HG03097 (cell line): ENCODE data around the gene DLG2.

ENCODE experiments used
- ATAC-seq: cut with Tn5 transposase; IDR thresholded peaks from one replicate; pipeline ENCODE4 v1.9.1; 2021; ENCODE audit not compliant: unreplicated experiment, low FRiP score

The DLG2 gene

DNA sequence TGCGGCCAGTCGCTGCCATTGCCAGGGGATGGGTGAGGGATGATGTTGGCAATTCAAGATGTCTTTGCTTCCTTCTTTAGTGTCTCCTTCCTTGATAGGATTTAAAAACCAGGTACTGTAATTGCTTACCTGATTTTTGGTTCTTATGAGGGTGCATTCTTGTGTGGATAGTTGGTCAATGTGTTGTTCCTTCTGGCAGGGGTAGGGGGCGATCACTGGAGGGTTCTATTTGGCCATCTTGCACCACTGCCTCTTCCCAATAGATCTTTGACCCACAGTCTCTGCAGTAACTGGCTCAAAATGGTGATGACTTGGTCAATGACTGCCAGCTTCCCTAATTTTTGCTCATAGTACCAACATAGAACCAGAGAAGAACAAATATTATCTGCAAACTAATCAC lies 680.1 kb downstream of the DLG2 start:
- ATAC-seq, result no peak

DNA sequence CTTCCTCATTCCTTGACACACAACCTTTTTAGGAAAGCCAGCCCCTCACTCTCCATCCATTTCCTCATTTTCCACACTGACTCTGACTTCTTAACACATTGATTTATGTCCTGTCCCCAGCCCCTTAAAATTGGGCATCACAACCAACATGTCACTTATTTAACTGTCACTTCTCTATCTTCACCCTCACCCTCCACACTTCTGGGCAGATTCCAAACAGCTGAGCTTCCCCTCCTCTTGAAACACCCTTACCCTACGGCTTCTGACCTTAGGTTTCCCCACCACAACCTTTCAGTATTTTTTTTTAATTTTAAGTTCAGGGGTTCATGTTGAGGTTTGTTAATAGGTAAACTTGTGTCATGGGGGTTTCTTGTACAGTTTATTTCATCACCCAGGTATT lies 696.3 kb downstream of the DLG2 start:
- ATAC-seq, result no peak

DNA sequence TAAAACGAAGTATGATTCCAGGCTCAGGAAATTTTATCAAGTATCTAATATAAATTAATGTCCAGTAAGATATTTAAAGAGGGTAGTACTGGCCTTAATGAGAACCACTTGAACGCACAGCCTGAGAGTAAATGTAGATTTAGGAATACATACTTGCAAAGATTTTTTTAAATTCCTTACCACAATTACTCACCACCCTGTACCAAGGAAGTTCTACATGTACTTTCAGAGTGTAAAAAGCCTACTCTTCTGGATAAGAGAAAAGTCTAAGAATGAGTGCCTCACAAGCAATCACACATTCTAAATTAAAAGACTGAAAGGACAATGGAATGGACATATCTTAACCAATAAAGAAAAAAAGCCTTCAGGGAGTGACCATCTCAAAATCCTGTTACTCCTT lies 697.4 kb downstream of the DLG2 start:
- no peak for ATAC-seq

DNA sequence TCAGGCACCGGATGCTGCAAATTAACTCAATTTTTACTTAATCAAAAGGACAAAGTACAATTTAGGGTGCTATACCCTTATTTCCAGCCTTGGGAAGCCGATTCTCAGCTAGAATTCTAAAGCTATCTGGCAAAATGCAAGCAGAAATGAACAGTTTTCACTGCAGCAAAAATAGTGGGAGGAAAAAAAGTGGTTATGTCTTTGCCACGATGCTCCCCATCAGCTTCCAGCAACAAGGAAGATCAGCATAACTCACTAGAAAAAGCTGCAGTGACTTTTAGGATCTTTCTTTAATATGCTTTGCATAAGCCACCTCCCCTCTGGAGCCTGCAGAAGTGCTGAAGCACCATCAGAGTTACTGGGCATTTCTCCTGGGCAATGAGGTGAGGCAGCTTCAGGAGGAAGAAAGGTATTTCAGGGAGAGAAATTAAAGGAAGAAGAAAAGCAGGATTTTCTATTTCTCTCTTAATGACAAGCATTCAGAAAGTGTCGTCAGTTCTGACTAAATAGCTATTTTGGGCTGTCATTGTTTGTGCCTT lies 702.9 kb downstream of the DLG2 start:
- ATAC-seq, result no peak

DNA sequence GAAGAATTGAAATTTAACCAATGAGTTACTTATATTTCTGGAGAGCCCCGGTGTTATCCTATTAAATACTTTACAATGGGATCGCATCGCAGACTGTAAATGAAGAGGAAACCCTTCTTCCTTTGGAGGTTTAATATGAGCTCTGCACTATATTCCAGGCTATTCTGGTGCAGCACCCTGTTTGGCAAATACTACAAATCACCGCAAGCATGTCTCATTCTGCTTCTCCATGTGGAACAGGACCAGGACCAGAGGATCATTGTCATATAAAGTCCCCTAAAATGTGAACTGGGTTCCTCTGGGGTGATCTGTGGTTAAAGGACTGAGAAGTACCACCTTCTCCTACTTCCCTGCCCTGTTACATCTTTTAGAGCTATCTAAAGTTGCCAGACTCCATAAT lies 703.7 kb downstream of the DLG2 start:
- ATAC-seq, result no peak

GRCh38 chr11:84922836-84923235 lies 704.3 kb downstream of the DLG2 start:
- ATAC-seq, result no peak

DNA sequence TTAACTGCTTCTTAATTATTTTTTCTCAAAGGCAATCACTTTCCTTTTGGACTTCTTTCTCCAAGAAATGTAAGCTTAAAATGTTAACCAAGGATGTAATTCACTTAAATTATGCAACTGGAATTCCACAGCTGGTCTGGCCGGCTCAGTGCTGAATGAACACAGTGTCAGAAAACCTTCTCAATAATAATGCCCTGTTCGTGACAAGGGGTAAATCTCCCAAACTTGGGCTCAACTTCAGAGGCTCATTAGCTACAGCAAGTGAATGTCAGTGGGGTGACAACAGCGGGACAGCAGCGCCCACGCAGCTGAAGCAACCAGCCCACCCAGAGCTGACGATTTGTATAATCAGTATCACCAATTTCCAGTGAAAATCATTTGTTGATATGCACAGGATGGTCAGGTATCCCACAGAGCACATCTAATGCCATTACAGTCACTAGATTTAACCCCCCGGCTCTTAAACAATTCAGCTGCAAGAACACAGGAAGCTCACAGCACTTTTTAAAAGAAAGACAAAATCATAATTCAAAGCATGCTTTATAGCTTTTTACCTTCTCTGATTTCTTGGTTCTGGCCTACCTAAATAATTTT lies 704.8 kb downstream of the DLG2 start:
- ATAC-seq, result no peak

DNA sequence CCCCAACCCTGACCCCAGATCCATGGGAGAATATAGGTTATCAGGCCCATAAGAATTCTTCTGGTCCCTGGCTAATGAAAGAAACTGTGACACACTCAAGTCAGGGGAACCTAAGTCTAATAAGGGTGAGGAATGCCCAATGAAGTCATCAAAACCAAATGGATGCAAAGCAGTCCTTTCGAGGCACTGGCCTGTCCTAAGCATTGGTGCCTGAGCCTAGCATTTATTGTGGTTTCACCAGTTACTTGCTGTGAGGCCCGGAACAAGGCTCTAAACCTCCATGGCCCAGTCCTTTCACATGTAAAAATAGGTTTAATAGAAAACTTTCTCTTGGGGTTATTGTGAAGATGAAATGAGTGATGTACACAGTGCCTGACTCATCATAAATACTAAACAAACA lies 712.6 kb downstream of the DLG2 start:
- no peak for ATAC-seq

DNA sequence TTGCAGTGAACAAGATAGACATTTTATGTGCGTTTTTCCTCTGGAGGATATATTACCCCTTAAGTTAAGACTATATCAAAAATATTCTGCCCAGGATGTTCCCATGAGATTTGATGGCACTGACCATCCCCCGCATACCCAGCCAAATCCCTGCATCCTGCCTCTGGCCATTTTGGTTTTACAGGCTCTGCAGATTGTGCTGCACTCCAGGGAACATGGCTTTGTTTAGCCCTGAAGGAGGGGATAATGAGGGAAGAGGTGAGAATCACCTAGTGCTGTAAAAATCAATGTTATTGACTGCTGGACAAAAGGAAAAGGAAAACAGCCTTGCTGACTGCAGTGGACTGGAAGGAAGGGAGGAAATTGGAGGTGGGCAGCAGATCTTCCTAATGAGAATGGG lies 717.4 kb downstream of the DLG2 start:
- no peak for ATAC-seq

DNA sequence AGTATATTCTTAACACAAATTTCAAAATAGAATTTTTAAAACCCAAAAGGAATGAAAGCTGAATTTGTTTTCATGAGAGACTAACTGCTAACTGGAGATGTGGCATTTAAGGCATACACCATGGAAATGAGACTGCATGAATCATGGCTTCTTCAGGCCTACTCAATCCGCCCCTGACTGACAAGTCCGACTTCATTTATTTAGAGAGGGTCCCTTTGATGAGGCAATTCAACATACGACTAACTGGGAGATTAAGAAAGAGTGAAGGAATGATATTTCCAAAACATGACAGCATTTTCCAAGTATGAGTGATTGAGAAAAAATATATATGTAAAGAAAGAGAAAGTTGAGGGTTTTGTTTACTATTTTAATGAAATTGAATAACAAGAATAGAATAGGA lies 720.1 kb downstream of the DLG2 start:
- ATAC-seq, result no peak

DNA sequence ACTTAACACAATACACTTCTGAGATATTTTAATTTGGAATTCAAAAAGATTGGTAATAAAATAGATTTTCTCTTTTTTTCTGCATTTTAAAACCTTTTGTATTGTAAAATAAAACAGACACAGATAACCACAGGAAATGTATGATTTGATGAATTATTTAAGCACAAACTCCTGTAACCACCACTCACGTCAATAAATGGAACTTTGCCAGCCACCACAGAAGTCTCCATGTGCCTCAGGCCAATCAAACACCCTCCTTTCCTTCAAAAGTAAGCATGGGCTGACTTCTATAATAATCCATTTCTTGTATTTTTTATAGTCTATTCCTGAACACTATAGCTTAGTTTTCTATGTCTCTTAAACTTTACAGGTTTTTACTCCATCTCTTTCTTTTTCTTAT lies 721.7 kb downstream of the DLG2 start:
- no peak for ATAC-seq

GRCh38 chr11:84902445-84902844 lies 724.7 kb downstream of the DLG2 start:
- no peak for ATAC-seq

GRCh38 chr11:84901991-84902390 lies 725.2 kb downstream of the DLG2 start:
- no peak for ATAC-seq

DNA sequence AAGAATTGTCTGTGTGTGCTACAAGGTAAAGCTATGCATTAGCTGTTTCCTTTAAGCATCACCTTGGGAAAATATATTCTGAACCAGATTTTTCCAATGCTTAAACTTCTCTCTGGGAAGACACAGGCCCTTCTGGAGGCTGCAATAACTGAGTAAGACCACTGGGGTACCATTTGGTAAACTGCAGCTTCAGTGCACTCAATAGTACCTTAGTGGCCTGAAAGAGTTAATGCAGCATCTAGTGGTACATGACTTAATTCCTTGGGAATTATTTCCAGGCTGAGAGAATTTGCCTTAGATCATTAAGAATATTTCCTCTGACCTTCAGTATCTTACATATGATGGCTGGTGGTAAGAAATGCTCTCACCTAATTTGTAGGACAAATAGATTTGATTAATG lies 727.4 kb downstream of the DLG2 start:
- ATAC-seq, result no peak

DNA sequence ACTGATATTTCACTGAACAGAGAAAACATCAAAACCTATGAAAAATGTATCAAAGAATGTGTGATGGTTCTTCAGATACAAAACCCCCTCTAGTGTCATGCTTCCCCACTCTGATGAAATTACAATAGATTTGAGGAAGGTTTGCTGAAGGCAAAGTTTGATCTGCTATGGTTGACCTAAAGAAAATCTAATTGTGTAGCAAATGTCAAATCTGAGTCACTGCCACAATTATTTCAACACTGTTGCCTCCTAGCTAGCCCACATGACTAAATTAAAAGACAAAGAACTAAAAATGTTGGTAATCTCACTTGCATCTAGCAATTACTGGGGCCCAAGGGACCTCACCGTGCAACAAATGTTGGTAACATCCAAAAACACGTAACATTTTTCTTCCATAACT lies 728.0 kb downstream of the DLG2 start:
- no peak for ATAC-seq

GRCh38 chr11:84894666-84895065 lies 732.5 kb downstream of the DLG2 start:
- ATAC-seq, result no peak

DNA sequence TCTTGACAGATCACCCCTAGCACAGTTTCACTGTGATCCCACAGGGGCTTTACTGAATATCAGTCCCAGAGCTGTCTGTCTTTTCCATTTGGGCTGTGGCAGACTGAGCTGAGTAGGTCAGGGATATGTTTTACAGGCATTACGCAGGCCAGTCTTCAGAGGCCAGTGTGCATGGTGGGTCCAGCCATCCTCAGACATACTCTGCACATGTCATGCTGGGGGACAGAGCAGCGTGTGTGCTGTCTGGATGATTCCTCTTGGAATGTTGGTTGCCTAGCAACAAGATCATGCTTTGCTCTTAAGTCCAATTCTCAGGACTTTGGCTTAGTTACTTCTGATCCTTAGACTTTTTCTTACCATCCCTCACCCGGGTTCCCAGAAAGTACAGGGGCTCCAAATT lies 736.5 kb downstream of the DLG2 start:
- ATAC-seq, result no peak

- no peak for ATAC-seq
Measured at GRCh38 chr11:84889556-84889955, 737.6 kb downstream of the DLG2 start.

- ATAC-seq, result no peak
Measured at GRCh38 chr11:84887055-84887629, 740.0 kb downstream of the DLG2 start.

DNA sequence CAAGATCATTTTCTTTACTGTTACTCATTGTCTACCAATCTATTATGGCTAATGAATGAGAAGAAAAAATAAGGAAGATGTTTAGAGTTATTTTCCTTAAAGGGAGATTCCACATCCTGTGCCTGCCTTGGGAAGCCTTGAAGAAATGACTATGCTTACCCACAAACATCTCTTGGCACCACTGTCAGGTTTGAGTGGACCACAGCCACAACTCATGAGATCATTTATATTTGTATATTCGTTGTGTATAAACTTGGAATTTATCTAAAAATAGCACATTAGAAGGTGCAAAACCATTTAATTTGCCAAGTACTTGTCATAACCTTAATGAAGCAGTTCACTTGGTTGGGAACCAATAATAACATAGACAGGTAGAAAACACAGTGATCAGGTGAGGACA lies 740.8 kb downstream of the DLG2 start:
- ATAC-seq, result no peak

DNA sequence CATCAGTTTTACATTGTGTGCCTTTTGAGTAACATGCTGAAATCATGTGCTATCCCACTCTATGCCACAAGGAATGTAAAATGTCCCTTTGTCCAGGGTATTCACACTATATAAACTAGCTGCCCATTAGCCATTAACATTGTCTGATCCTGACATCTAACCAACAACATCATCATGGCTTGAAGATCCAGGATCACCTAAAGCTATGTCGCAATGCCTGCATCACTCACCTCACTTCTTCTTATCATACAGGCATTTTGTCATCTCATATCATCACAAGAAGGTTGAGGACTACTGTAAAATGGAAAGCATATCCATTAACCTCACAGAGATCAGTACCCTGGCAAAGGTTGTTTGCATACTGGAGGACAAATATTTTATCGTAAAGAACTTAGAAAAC lies 742.3 kb downstream of the DLG2 start:
- no peak for ATAC-seq

- no peak for ATAC-seq
Measured at GRCh38 chr11:84882056-84882455, 745.1 kb downstream of the DLG2 start.

DNA sequence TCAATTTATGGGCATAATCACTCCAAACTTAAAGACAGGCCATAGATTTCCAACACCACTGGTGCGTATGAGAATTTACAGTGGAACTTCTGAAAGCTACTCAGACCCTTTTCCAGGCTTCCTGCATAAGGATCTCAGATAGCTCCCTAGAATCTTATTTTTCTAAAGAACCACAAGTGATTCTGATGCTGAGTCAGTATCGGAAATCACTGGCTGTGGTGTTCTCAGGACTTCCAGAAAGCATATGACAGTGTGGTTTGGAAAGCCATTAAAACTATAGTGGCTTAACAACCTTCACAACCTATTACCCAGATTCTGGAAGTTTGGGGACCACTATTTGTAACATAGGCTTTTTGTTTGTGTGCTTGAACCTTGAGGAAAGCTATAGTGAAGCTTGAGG lies 756.0 kb downstream of the DLG2 start:
- ATAC-seq, result no peak
